Measurements from ENCODE around the gene ICAM3.

The ICAM3 gene

GRCh38 chr19:10325732-10326131 lies 13.7 kb downstream of the ICAM3 start:
- no peak for TF ChIP-seq CTCF (IDR thresholded peaks at IDR 0.05)
- DNase-seq (ENCODE audit: low spot score), result no peak
- Histone ChIP-seq H3K27ac (no peak overlapping the region), H3K4me3 (no peak overlapping the region)

- Histone ChIP-seq H3K4me3 (no peak overlapping the region), H3K27ac (no peak overlapping the region)
- no peak for TF ChIP-seq CTCF (IDR thresholded peaks at IDR 0.05)
- no peak for DNase-seq (ENCODE audit: low spot score)
Measured at GRCh38 chr19:10321874-10322835, 17.3 kb downstream of the ICAM3 start.

GRCh38 chr19:10321417-10321797 lies 18.0 kb downstream of the ICAM3 start:
- no peak overlapping the region for H3K4me3 ChIP-seq
- no peak for TF ChIP-seq CTCF (IDR thresholded peaks at IDR 0.05)
- H3K27ac ChIP-seq, result no peak overlapping the region
- no peak for DNase-seq (ENCODE audit: low spot score)

GRCh38 chr19:10320602-10321416 lies 18.6 kb downstream of the ICAM3 start:
- Histone ChIP-seq H3K4me3 (no peak overlapping the region), H3K27ac (no peak overlapping the region)
- no peak for TF ChIP-seq CTCF (IDR thresholded peaks at IDR 0.05)
- no peak for DNase-seq (ENCODE audit: low spot score)

GRCh38 chr19:10318807-10319682 lies 20.4 kb downstream of the ICAM3 start:
- no peak for TF ChIP-seq CTCF (IDR thresholded peaks at IDR 0.05)
- no peak overlapping the region for H3K27ac ChIP-seq
- DNase-seq (ENCODE audit: low spot score), result no peak
- no peak overlapping the region for H3K4me3 ChIP-seq

- Histone ChIP-seq H3K4me3 (no peak overlapping the region), H3K27ac (no peak overlapping the region)
- no peak for DNase-seq (ENCODE audit: low spot score)
- no peak for TF ChIP-seq CTCF (IDR thresholded peaks at IDR 0.05)
Measured at GRCh38 chr19:10317857-10318462, 21.5 kb downstream of the ICAM3 start.

All from coronary artery (tissue), 2 donors.